ENCODE measurements around the gene CENPU. TPM values are rescaled to one million over a fixed set of nuclear protein-coding genes. Genes with fewer than 3 reads are reported as not detected.

Gene CENPU
- total RNA-seq, 1 donor from 2014 or later: 52.1 TPM

DNA sequence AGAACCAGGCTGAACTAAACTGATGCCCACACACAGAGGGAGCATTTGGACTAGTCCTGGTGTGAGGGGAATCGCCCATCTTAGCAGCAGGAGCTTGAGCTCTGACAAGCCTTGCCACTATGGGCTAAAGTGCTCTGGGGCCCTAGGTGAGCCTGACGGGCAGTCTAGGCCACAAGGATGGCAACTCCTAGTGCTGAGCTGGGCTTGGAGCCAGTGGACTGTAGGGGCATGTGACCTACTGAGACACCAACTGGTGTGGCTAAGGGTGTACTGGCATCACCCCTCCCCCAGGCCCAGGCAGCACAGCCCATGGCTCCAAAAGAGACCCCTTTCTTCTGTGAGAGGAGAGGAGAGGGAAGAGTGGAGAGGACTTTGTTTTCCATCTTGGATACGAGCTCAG lies 14.5 kb downstream of the CENPU start:
- H3K27ac Mint-ChIP-seq: no peak overlapping the region
- no peaks in the 10 kb centered on the region for H3K9me3 Mint-ChIP-seq
- H3K36me3 Mint-ChIP-seq: peaks cover 52% of the 10 kb centered on the region
- no peak for DNase-seq (ENCODE audit: extremely low spot score, unreplicated experiment)
- no peak overlapping the region for H3K4me3 Mint-ChIP-seq
- TF ChIP-seq CTCF (conservative IDR thresholded peaks at IDR 0.05): no peak
- no peaks in the 10 kb centered on the region for H3K4me1 Mint-ChIP-seq (ENCODE audit: unreplicated experiment)
- no peaks in the 10 kb centered on the region for H3K27me3 Mint-ChIP-seq

DNA sequence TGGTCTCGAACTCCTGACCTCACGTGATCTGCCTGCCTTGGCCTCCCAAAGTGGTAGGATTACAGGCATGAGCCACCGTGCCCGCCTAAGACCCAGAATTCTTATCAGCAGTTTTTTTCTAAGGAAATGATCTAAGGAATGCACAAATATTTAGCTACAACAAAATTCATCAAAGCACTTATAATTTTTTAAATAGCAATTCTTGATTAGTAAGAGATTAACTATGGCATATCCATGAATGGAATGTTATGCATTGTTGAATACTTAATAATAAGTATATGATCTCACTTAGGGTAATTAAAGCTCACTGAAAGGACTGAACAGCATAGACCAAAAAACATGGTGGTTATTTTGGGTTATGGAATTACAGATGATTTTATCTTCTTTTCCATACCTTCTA lies 18.4 kb downstream of the CENPU start:
- no peak overlapping the region for H3K4me3 Mint-ChIP-seq
- DNase-seq (ENCODE audit: extremely low spot score, unreplicated experiment): no peak
- H3K4me1 Mint-ChIP-seq (ENCODE audit: unreplicated experiment): no peaks in the 10 kb centered on the region
- H3K27me3 Mint-ChIP-seq: no peaks in the 10 kb centered on the region
- no peak for TF ChIP-seq CTCF (conservative IDR thresholded peaks at IDR 0.05)
- no peak overlapping the region for H3K27ac Mint-ChIP-seq
- H3K36me3 Mint-ChIP-seq: peaks cover 33% of the 10 kb centered on the region
- no peaks in the 10 kb centered on the region for H3K9me3 Mint-ChIP-seq

DNA sequence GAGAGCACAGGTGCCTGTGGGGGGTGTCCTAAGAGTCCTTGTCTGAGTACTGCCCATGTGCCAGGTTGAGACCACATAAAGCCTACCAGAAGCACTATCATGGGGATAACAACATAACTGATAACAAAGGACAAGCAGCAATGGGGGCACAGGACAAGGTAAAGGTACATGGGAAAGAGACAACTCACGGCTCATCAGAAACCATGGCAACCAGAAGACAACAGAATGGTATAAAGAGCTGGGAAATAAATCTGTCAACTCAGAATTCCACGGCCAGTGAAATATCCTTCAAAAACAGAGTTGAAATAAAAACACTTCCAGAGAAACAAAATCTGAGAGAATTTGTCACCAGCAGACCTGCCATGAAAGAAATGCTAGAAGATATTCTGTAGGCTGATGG lies 20.0 kb downstream of the CENPU start:
- Mint-ChIP-seq H3K9me3 (no peaks in the 10 kb centered on the region), H3K4me1 (ENCODE audit: unreplicated experiment) (no peaks in the 10 kb centered on the region), H3K27me3 (no peaks in the 10 kb centered on the region), H3K36me3 (peaks cover 35% of the 10 kb centered on the region), H3K4me3 (no peak overlapping the region), H3K27ac (no peak overlapping the region)
- no peak for TF ChIP-seq CTCF (conservative IDR thresholded peaks at IDR 0.05)
- no peak for DNase-seq (ENCODE audit: extremely low spot score, unreplicated experiment)

DNA sequence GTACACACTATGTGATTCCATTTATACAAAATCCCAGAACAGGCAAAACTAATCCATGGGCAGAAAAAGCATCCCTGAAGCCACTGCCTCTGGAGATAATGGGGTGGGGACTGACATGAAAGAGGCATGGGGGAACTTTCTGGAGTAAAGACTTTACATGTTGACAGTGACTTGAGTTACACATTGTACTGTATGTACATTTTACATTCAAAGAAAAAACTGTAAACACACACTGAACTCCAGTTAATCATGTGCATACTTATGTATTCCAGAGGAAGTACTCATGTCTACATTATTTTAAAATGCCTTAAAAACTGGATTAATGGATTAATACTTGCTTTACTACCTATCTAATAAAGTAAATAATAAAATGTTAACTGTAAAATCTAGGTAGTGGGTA lies 21.6 kb downstream of the CENPU start:
- peaks cover 39% of the 10 kb centered on the region for H3K36me3 Mint-ChIP-seq
- no peak for TF ChIP-seq CTCF (conservative IDR thresholded peaks at IDR 0.05)

DNA sequence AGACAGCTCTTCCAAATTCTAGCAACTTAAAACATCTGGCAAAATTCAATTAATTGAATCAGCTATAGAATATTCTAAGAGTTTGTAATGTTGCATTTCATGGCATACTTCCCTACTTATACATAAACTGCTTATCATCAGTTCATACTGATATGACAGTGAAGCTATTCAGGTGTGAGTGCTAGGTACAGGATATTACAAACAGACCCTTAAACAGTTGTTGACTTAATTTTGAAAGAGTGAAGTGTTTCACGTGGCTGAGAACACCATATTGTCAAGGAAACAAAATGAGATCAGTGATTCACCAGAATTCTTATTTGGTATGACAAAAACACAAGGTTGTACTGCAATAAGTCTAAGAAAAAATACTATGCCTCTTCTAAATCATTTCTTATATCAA lies 27.4 kb downstream of the CENPU start:
- no peak overlapping the region for H3K4me3 Mint-ChIP-seq
- no peaks in the 10 kb centered on the region for H3K27me3 Mint-ChIP-seq
- H3K36me3 Mint-ChIP-seq: peaks cover 49% of the 10 kb centered on the region
- no peak for DNase-seq (ENCODE audit: extremely low spot score, unreplicated experiment)
- no peaks in the 10 kb centered on the region for H3K4me1 Mint-ChIP-seq (ENCODE audit: unreplicated experiment)
- H3K9me3 Mint-ChIP-seq: no peaks in the 10 kb centered on the region
- no peak overlapping the region for H3K27ac Mint-ChIP-seq
- no peak for TF ChIP-seq CTCF (conservative IDR thresholded peaks at IDR 0.05)

More for the DNA sequence above, 21.6 kb downstream of the CENPU start:
- Mint-ChIP-seq H3K4me1 (ENCODE audit: unreplicated experiment) (no peaks in the 10 kb centered on the region), H3K27ac (no peak overlapping the region), H3K4me3 (no peak overlapping the region), H3K9me3 (no peaks in the 10 kb centered on the region), H3K27me3 (no peaks in the 10 kb centered on the region)
- no peak for DNase-seq (ENCODE audit: extremely low spot score, unreplicated experiment)

- Mint-ChIP-seq H3K36me3 (peaks cover 52% of the 10 kb centered on the region), H3K27ac (no peak overlapping the region)
These were observed 28.2 kb downstream of the CENPU start for GRCh38 chr4:184705692-184706091.

More at GRCh38 chr4:184705692-184706091, 28.2 kb downstream of the CENPU start:
- Mint-ChIP-seq H3K27me3 (peaks cover 3% of the 10 kb centered on the region), H3K4me1 (ENCODE audit: unreplicated experiment) (no peaks in the 10 kb centered on the region), H3K4me3 (no peak overlapping the region), H3K9me3 (no peaks in the 10 kb centered on the region)
- DNase-seq (ENCODE audit: extremely low spot score, unreplicated experiment): no peak
- no peak for TF ChIP-seq CTCF (conservative IDR thresholded peaks at IDR 0.05)

Data from type B pancreatic cell (in vitro differentiated cells).